Measurements from ENCODE around the gene DENND10. TPM values are rescaled to one million over a fixed set of nuclear protein-coding genes. Genes with fewer than 3 reads are reported as not detected.

Gene DENND10
- total and polyA plus RNA-seq, 2 donors (not counting 1 experiment from before 2014, with no cell fraction given): 116 to 125 TPM

GRCh38 chr10:119132521-119133345, 28.8 kb downstream of the DENND10 start:
- no peaks in the 10 kb centered on the region for H4K20me1 ChIP-seq (ENCODE audit: control insufficient read depth, extremely low read depth, insufficient read depth, low read length)
- H3K4me3 ChIP-seq (replicated peaks in 1 of 4; ENCODE audit: control extremely low read depth in 1 of 4, insufficient read depth in 1 of 4, low read depth in 3 of 4, low read length in 4 of 4): no peak overlapping the region

GRCh38 chr10:119133949-119134348, 30.0 kb downstream of the DENND10 start:
- no peak overlapping the region for H3K4me3 ChIP-seq (replicated peaks in 1 of 4; ENCODE audit: control extremely low read depth in 1 of 4, insufficient read depth in 1 of 4, low read depth in 3 of 4, low read length in 4 of 4)
- H3K9me3 ChIP-seq (ENCODE audit: control insufficient read depth, insufficient read depth, low read depth, low read length): no peaks in the 10 kb centered on the region
- peaks cover 8% of the 10 kb centered on the region for H3K36me3 ChIP-seq (ENCODE audit: control insufficient read depth, insufficient read depth, low read length)
- H3K27me3 ChIP-seq (ENCODE audit: control insufficient read depth, insufficient read depth, low read length): no peaks in the 10 kb centered on the region
- no peak overlapping the region for H2AFZ ChIP-seq (ENCODE audit: low read length)
- no peak for DNase-seq (ENCODE audit: low read depth in 2 of 2)
- no peak for TF ChIP-seq EZH2 (IDR thresholded peaks at IDR 0.05; ENCODE audit: low read length, missing control alignments)
- peaks cover 4% of the 10 kb centered on the region for H3K4me1 ChIP-seq (ENCODE audit: control insufficient read depth, extremely low read depth, insufficient read depth, low read length)
- no peaks in the 10 kb centered on the region for H4K20me1 ChIP-seq (ENCODE audit: control insufficient read depth, extremely low read depth, insufficient read depth, low read length)
- H3K4me2 ChIP-seq (ENCODE audit: extremely low read depth, insufficient read depth, low read length): no peak overlapping the region
- H3K9ac ChIP-seq (ENCODE audit: insufficient read depth, low read length): no peak overlapping the region
- no peaks in the 10 kb centered on the region for H3K79me2 ChIP-seq (ENCODE audit: control insufficient read depth, insufficient read depth, low read length)
- no peak overlapping the region for H3K27ac ChIP-seq (ENCODE audit: insufficient read depth, low read length)

More at GRCh38 chr10:119132521-119133345, 28.8 kb downstream of the DENND10 start:
- Histone ChIP-seq H2AFZ (ENCODE audit: low read length) (no peak overlapping the region), H3K79me2 (ENCODE audit: control insufficient read depth, insufficient read depth, low read length) (no peaks in the 10 kb centered on the region), H3K27me3 (ENCODE audit: control insufficient read depth, insufficient read depth, low read length) (no peaks in the 10 kb centered on the region), H3K9me3 (ENCODE audit: control insufficient read depth, insufficient read depth, low read depth, low read length) (no peaks in the 10 kb centered on the region), H3K27ac (ENCODE audit: insufficient read depth, low read length) (no peak overlapping the region), H3K9ac (ENCODE audit: insufficient read depth, low read length) (no peak overlapping the region), H3K36me3 (ENCODE audit: control insufficient read depth, insufficient read depth, low read length) (peaks cover 6% of the 10 kb centered on the region), H3K4me1 (ENCODE audit: control insufficient read depth, extremely low read depth, insufficient read depth, low read length) (peaks cover 4% of the 10 kb centered on the region), H3K4me2 (ENCODE audit: extremely low read depth, insufficient read depth, low read length) (no peak overlapping the region)
- TF ChIP-seq EZH2 (IDR thresholded peaks at IDR 0.05; ENCODE audit: low read length, missing control alignments): no peak
- no peak for TF ChIP-seq CTCF (conservative IDR thresholded peaks at IDR 0.05 in 1 of 2, IDR thresholded peaks at IDR 0.05 in 1 of 2; ENCODE audit: low read depth in 1 of 2, low read length in 2 of 2)
- DNase-seq (ENCODE audit: low read depth in 2 of 2): no peak

- TF ChIP-seq CTCF (conservative IDR thresholded peaks at IDR 0.05 in 1 of 2, IDR thresholded peaks at IDR 0.05 in 1 of 2; ENCODE audit: low read depth in 1 of 2, low read length in 2 of 2): no peak
- DNase-seq (ENCODE audit: low read depth in 2 of 2): peak in 1 of 2 donors; percentile 96
- H3K27me3 ChIP-seq (ENCODE audit: control insufficient read depth, insufficient read depth, low read length): no peaks in the 10 kb centered on the region
- no peak overlapping the region for H3K4me3 ChIP-seq (replicated peaks in 1 of 4; ENCODE audit: control extremely low read depth in 1 of 4, insufficient read depth in 1 of 4, low read depth in 3 of 4, low read length in 4 of 4)
- H4K20me1 ChIP-seq (ENCODE audit: control insufficient read depth, extremely low read depth, insufficient read depth, low read length): no peaks in the 10 kb centered on the region
- no peak overlapping the region for H3K9ac ChIP-seq (ENCODE audit: insufficient read depth, low read length)
- H3K27ac ChIP-seq (ENCODE audit: insufficient read depth, low read length): peak overlapping the region; percentile 34
- H2AFZ ChIP-seq (ENCODE audit: low read length): no peak overlapping the region
- no peaks in the 10 kb centered on the region for H3K9me3 ChIP-seq (ENCODE audit: control insufficient read depth, insufficient read depth, low read depth, low read length)
- no peaks in the 10 kb centered on the region for H3K79me2 ChIP-seq (ENCODE audit: control insufficient read depth, insufficient read depth, low read length)
- peaks cover 4% of the 10 kb centered on the region for H3K4me1 ChIP-seq (ENCODE audit: control insufficient read depth, extremely low read depth, insufficient read depth, low read length)
- H3K4me2 ChIP-seq (ENCODE audit: extremely low read depth, insufficient read depth, low read length): no peak overlapping the region
- H3K36me3 ChIP-seq (ENCODE audit: control insufficient read depth, insufficient read depth, low read length): peaks cover 8% of the 10 kb centered on the region
These were observed 31.6 kb downstream of the DENND10 start for GRCh38 chr10:119135513-119135881.

Data from fibroblast of lung (primary cell).